Fibroblast of skin of right quadriceps (primary cell): Measurements from ENCODE around the gene RFX5.
"Not testable (repeated sequence)": the region's sequence is repeated elsewhere in the genome, so short reads cannot be mapped to it uniquely, and the experiment has no call there.

Source experiments
- DNase-seq: peaks from one replicate; pipeline ENCODE4 v3.0.0-alpha.2; 2013

The RFX5 gene

GRCh38 chr1:151346769-151347522, at the start of gene RFX5:
Gene RFX5, minus strand, starts transcription at chr1:151347252. Its CDS starts 932 bp downstream, at chr1:151346320.
- DNase-seq, result peak; percentile 97

GRCh38 chr1:151396265-151396664, 49.2 kb upstream of the RFX5 start:
- not testable (repeated sequence) for DNase-seq

DNA sequence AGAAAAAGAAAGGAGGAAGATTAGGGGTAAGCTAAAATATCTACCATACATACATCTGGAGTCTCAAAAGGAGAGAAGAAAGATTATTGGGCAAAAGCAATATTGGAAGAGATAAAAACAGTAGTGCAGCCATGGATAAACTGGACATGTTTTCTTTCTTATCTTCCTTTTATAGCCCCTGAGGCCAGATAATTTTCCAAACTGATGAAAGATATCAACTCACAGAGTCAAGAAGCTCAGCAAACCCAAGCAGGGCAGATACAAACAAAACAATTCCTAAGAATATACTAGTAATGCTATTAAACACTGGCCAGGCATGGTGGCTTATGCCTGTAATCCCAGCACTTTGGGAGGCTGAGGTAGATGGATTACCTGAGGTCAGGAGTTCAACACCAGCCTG, 46.5 kb upstream of the RFX5 start:
- DNase-seq, result no peak

- no peak for DNase-seq
These were observed 44.1 kb upstream of the RFX5 start for GRCh38 chr1:151391079-151391563.

DNA sequence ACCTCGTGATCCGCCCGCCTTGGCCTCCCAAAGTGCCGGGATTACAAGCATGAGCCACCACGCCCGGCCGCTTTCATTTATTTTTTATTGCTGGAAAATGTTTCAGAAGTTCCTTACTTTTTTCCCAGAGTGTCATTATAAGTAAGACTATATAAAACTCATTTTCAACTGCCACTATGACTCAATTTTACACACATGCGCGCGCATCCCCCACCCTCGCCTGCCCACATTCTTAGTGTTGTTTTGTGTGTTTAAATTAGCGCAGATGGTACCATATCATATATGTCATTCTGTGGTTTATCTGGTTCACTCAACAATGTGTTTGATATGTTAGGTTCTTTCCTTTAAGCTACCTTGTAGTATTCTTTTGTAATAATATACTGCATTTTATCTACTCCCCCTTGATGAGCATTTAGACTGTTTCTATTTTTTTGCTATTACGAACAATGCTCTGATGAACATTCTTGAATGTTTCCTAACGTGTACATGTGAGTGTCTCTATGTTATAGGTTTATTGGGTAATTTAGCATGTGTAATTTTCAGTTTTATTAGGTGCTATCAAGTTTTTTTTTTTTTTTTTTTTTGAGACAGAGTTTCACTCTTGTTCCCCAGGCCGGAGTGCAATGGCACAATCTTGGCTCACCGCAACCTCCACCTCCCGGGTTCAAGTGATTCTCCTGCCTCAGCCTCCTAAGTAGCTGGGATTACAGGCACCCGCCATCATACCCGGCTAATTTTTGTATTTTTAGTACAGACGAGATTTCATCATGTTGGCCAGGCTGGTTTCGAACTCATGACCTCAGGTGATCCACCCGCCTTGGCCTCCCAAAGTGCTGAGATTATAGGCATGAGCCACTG, 43.4 kb upstream of the RFX5 start:
- not testable (repeated sequence) for DNase-seq

DNA sequence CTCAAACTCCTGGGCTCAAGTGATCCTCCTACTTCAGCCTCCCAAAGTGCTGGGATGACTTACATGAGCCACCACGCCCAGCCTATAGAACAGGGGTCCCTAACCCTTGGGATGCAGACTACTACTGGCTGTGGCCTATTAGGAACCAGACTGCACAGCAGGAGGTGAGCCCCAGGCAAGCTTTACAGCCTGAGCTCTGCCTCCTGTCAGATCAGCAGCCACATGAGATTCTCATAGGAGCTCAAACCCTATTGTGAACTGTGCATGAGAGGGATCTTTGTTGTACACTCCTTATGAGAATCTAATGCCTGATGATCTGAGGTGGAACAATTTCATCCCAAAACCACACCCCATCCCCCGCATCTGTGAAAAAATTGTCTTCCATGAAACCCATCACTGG, 39.0 kb upstream of the RFX5 start:
- no peak for DNase-seq

DNA sequence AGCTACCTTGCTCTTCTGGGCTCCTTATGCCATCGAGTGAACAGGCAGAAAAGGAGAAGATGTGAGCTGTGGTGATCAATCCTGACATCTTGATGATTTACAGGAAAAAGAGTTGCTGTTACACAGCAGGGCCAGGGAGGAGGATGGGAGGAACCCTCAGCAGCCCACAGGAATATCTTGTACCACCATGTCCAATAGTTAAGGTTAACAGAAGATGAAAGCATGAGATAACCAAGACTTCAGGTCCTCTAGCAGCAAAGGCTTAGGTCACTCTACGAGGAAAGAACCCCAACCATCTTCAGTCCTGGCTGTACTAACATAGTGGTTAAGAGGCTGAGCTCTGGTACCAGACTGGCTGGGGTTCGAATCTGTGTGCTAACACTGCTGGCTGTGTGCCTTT, 37.5 kb upstream of the RFX5 start:
- no peak for DNase-seq

GRCh38 chr1:151377150-151377884, 30.3 kb upstream of the RFX5 start:
- no peak for DNase-seq

GRCh38 chr1:151373196-151373595, 26.1 kb upstream of the RFX5 start:
- DNase-seq, result no peak

DNA sequence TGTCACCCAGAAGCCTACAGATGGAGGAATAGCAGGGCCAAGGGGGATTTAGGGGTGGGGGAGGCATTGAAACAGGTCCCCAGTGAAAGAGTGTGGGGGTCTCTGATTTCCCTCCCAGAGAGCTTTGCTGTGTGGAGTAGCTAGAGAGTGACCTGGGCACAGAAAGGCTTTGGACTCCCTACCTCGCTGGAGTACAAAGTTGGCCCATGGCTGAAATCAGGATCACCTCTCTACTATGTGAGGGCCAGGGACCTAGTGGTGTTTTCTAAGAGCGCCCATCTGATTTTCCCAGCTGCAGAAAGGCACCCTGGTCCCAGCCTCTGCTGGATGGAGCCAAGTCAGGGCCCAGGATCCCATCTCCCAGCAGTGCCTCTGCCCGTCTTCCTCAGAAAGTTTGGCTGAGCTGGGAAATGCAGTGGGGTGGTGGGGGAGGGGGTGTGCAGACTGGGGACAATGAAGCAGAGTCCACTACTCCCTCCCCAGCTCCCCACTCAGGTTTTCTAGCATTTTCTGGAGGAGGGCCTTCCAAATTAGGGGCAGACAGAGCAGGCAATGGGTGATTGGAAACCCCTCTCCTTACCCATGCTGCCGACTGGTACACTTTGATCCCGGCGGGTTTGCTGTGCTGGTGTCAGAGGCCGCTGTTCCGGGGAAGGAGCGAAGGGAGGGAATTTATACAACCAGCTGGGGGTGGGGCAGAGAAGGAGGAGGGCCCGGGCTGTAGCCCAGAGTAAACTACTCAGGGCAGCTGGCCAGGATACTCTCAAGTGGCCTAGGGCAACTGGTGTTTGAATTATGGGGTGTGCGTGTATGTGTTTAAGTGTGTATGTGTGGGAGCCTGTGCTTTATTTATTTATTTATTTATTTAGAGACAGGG, 25.2 kb upstream of the RFX5 start, which contains the start of gene SELENBP1:
TSS of gene SELENBP1 (minus strand) at position 648 of the 877 bp plus-strand sequence. CDS start at position 584, 64 bp downstream.
- DNase-seq, result peak; percentile 61

GRCh38 chr1:151371370-151372057, 24.5 kb upstream of the RFX5 start:
- DNase-seq, result peak; percentile 35

DNA sequence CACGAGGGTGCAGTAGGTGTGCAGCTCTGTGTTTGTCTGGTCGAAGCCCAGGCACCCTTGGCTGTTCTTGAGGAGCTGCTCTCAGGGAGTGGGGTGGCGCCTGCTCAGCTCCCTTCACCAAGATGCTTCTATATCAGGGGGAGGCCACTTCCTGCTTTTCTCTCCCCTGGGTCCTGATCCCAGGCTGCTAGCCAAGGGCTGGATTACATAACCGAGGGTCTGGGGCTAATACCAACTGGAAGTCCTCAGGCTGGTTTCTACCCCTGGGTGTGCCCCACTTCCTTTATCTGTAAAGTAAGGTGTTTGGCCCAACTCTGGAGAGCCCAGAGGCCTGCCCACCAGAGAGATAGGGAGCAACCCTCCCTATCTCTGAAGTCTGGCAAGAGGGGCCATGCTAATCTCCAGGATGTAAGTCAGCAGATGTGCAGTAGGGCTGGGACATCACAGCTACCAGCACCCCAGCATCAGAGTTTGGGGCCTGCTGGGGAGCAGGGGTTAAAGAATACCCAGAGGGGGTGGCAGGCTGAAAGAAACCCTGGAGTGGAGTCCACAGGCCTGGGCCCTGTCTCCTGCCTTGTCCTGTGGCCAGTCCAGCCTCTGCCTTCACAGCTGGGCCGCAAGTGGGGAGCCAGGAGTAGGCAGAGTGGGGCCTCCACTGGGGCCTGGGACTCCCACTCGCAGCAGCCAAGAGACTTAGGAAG, 23.3 kb upstream of the RFX5 start:
- DNase-seq, result no peak

DNA sequence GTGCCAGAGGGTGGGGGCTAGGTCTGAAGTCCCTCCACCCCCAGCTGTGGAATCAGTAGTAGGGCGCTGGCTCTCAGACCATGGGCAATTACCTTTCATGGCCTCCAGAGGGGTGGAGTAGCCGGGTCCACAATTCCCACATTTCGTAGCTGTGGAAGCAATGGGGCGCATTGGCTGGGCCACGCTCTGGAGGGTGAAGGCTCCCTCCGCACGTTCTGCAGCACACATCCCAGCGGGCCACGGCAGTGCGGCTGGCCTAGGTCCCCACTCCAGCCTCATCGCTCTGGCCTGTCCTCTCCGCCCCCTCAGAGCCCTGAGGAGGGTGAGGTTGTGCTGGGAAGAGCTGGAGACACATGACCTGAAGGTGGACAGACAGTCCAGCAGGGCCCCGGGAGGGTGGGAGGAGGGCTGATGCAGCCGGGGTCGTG, 22.6 kb upstream of the RFX5 start:
- DNase-seq, result no peak

DNA sequence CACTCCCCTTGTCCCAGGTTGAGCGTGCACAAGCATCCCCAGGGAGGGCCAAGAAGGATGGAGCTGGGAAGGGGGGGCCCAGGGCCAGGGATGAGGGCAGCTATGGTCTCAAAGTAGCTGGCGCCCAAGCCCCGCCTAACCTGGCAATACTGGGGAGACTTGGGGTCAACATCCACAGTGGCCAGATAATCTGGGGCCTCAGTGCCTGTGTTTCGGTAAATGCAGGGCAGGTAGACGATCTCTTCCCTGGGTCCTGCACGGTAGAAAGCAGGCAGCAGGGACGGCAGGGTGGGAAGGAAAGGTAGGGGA, 22.2 kb upstream of the RFX5 start:
- DNase-seq, result no peak

- no peak for DNase-seq
These were observed 21.6 kb upstream of the RFX5 start for GRCh38 chr1:151368393-151369301.

DNA sequence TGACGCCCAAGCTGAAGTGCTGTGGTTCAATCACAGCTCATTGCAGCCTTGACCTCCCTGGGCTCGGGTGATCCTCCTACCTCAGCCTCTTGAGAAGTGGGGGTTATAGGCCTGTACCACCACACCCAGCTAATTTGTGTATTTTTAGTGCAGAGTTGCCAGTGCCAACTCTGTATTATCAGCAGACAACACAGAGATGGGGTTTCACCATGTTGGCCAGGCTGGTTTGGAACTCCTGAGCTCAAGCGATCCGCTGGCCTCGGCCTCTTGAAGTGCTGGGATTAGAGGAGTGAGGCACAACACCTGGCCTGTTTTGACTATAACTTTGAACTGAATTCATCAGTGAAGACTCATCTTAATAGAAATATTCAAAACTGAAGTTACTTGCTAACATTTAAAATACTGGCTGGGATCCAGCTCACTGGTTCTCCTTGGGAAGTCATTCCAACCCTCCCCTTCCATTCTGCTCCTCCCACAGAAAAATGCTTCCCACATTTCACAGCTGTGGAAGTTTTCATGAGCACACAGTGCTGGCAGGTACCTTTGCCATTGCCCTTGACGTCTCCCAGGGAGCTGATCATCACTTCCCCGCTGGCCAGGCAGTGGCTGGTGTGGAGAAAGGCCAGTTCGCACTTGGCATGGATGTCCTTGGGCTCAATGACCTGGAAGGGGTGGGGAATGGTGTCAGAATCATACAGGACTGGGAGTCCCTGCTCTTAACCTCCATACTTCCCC, 20.8 kb upstream of the RFX5 start:
- no peak for DNase-seq

GRCh38 chr1:151364996-151365395, 17.9 kb upstream of the RFX5 start:
- DNase-seq, result no peak

- no peak for DNase-seq
These were observed 15.5 kb upstream of the RFX5 start for GRCh38 chr1:151362308-151363155.
